Activated CD4-positive, alpha-beta T cell treated with anti-CD3 and anti-CD28 coated beads, Interleukin-10, Interleukin-2, amounts not matched to agents 100 ng/mL and 50 ng/mL, durations not matched to agents 16 hours and 8 hours (primary cell): ENCODE data around the gene SLC30A10.
"Not testable (repeated sequence)": the region's sequence is repeated elsewhere in the genome, so short reads cannot be mapped to it uniquely, and the experiment has no call there.

Source experiments
- DNase-seq: peaks from one replicate; pipeline ENCODE4 v3.0.0-alpha.2; 2020

SLC30A10 gene

DNA sequence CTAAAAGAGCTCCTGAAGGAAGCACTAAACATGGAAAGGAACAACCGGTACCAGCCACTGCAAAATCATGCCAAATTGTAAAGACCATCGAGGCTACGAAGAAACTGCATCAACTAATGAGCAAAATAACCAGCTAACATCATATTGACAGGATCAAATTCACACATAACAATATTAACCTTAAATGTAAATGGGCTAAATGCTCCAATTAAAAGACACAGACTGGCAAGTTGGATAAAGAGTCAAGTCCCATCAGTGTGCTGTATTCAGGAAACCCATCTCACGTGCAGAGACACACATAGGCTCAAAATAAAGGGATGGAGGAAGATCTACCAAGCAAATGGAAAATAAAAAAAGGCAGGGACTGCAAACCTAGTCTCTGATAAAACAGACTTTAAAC is 39.7 kb downstream of the SLC30A10 start:
- DNase-seq = not testable (repeated sequence)

DNA sequence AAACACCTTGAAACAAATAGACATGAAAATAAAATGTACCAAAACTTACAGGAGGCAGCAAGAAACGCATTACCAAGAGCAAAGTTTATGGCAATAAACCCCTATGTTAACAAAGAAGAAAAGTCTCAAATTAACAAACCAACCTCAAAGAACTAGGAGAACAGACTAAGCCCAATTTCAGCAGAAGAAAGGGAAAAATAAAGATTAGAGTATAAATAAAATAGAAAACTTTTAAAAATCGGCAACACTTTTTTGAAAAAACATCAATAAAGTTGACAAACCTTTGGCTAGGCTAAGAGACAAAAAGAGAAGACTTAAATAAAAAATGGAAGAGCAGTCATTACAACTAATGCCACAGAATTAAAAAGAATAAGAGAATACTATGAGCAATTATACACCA is 42.7 kb downstream of the SLC30A10 start:
- no peak for DNase-seq

DNA sequence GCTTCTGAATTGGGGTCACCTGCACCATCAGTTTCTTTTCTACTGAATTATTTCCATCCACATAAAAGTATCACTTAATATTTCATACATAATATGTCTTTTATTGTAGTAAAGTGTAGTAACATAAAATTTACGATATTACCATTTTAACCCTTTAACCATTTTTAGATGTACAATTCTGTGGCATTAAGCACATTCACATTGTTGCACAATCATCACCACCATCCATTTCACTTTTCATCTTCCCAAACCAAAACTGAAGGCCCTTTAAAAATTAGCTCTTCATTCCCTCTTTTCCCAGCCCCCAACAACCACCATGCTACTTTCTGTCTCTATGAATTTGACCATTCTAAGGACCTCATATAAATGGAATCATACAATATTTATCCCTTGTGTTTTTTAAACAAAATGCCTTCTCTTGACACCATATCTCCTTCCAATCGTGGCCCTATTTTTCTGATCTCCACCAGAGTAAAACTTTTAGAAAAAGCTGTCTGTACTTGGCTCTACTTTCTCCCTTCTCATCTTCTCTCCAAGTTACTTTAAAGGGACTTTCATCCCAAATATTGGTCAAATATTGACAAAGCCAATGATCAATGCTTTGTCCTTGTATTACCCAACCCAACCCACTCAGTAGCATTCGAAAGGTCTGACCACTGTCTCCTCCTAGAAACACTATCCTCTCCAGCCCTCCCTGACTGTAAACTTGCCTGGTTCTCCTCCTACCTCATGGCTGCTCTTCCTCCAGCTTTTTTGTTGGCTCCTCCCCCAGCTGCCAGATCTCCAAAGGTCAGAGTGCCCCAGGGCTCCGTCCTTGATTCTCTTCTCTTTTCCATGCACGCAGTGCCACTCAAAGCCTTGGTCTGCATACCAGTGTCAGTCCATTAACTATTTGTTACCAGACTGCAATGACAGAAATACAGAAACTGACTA is 44.7 kb downstream of the SLC30A10 start:
- no peak for DNase-seq

GRCh38 chr1:219882755-219883154 is 45.6 kb downstream of the SLC30A10 start:
- DNase-seq = no peak

GRCh38 chr1:219882096-219882495 is 46.3 kb downstream of the SLC30A10 start:
- no peak for DNase-seq

DNA sequence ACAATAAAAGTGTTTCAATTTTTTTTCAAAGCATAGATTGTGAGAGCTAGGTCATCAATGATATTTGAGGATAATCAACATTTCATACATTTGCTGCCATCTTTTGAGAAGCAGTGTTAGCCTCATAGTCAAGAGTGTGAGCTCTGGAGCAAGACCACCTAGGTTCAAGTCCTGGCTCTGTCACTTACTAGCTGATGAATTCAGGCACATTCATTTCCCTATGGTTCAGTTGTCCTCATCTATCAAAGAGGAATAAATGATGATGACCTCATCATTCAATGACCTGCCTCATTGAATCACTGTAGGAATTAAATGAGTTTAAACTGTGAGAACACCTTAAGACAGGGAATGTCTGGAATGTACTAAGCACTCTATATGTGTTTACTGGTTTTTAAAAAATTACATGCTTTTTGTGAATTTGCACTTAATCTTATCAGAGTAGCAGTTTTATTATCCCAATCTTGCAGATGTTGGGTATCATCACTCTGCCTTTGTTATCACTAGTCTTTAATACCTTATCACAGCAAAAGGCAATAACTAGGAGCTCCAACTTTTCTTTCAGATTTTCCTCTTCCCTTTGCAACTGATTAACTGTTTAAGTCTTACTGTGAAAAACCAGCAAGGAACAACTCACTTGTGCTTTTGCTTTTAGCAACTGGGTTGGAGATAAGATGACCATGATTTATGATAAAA is 47.4 kb downstream of the SLC30A10 start:
- DNase-seq = no peak

GRCh38 chr1:219876798-219877209 is 51.6 kb downstream of the SLC30A10 start:
- no peak for DNase-seq

DNA sequence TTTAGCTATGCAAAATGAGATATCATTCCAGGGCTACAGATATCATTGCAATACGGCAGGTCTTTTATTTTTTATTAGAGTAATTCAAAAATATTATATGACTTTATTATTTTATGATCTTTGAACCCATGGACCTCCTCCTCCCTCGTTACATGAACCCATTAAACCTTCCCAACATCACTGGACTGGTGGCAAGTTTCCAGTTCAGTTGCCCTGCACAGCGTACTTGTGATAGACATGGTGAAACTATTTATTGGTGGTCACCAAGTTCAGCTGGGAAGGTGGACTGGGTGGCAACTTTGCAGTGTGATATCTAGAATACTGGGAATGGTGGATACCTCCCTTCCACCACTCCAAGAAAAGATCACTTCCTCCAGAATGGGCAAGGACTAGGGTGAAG is 52.5 kb downstream of the SLC30A10 start:
- DNase-seq = no peak

DNA sequence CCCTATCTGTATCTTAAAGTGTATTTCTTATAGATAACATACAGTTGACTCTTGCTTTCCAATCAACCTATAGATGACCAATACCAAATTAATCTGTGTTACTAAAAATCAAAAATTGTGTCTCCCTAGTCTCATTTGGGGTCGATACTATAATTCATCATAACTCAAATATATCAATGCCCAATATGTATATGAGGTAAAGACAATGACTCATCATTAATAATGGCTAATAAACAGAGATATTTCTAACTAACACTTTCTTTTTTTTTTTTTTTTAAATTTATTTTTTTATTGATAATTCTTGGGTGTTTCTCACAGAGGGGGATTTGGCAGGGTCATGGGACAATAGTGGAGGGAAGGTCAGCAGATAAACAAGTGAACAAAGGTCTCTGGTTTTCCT is 55.8 kb downstream of the SLC30A10 start:
- not testable (repeated sequence) for DNase-seq

GRCh38 chr1:219871427-219872057 is 56.8 kb downstream of the SLC30A10 start:
- DNase-seq = no peak

GRCh38 chr1:219868615-219869014 is 59.7 kb downstream of the SLC30A10 start:
- not testable (repeated sequence) for DNase-seq
